Measurements from ENCODE around the gene TBX10.

TBX10 gene

DNA sequence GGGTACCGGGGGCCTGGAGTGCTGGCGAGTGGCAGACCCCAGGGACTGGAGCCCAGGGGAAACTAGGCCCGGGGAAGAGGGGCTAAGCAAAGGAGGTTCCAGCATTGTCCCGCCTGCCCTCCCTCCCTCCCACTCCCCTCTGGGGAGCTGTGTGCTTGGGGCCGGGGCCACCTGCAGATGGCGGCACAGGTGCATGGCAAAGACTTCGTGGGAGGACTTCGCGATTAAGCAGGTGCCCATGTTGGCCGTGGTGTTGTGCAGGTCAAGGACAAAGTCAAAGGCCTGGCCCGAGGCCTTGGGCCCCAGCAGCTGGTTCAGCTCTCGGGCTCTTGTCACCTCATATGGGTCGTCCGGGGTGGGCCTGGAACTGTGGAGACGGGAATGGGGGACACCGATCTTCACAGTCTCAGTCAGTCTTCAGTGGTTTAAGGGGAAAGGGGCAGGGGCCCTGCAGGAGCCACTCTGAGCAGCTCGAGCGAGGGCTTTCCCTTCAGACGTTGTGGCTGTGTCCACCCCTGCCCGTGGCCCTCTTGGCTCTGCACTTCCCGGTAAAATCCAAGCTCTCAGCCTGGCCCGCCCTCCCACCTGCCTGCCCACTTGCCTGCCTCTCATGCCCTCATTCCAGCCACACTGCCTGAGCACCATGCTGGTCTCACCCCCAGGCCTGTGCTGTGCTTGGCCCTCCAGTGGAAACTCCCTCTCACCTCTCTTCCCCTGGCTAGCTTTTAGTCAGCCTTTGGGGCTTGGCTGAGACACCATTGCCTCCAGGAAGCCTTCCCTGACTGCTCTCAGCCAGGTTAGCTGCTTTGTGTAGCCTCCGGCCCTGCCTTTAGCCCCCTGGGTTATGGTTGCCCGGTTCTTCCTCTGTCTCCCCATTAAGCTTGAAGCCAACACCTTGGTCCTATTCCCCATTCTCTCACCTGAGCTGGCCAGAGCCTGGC is 6.2 kb upstream of the TBX10 start:
- H2BK12ac ChIP-seq (ENCODE audit: low read length): peak overlapping the region; percentile 84
- H4K91ac ChIP-seq (ENCODE audit: low read depth, low read length, poor library complexity): no peak overlapping the region
- no peak overlapping the region for H4K8ac ChIP-seq (ENCODE audit: low read depth, low read length)
- peaks cover 0 to 13% of the 10 kb centered on the region in 2 donors for H3K4me1 ChIP-seq (ENCODE audit: control insufficient read depth in 2 of 2, insufficient read depth in 1 of 2, low read depth in 1 of 2, low read length in 2 of 2)
- H3K4me3 ChIP-seq (ENCODE audit: low read length in 2 of 2): no peak overlapping the region
- no peak overlapping the region for H3K4ac ChIP-seq (ENCODE audit: low read length)
- H3K27me3 ChIP-seq (ENCODE audit: control insufficient read depth in 3 of 3, insufficient read depth in 3 of 3, low read depth in 1 of 3, low read length in 3 of 3): peaks cover 0 to 5% (median 3%) of the 10 kb centered on the region in 3 experiments
- H3K27ac ChIP-seq (replicated peaks; ENCODE audit: low read length): no peak overlapping the region
- no peak for DNase-seq (ENCODE audit: low spot score)
- peaks cover 6% of the 10 kb centered on the region for H3K79me1 ChIP-seq (ENCODE audit: low read depth, low read length)
- no peak overlapping the region for H2BK120ac ChIP-seq (ENCODE audit: low read depth, low read length)
- peak overlapping the region; percentile 95 for H2BK5ac ChIP-seq (ENCODE audit: low read length)
- H3K9me3 ChIP-seq (replicated peaks in 1 of 2; ENCODE audit: control insufficient read depth in 2 of 2, insufficient read depth in 1 of 2, low read depth in 1 of 2, low read length in 2 of 2): peaks cover 0 to 5% of the 10 kb centered on the region in 2 donors
- H3K18ac ChIP-seq (ENCODE audit: low read length): peak overlapping the region; percentile 71
- peaks cover 0 to 3% of the 10 kb centered on the region in 2 donors for H3K36me3 ChIP-seq (replicated peaks in 1 of 2; ENCODE audit: control insufficient read depth in 2 of 2, insufficient read depth in 2 of 2, low read length in 2 of 2)
- peak overlapping the region; percentile 91 for H2AK5ac ChIP-seq (ENCODE audit: low read depth, low read length)
- peak overlapping the region; percentile 65 for H3K23ac ChIP-seq (ENCODE audit: low read depth, low read length, poor library complexity)
- no peak overlapping the region for H2AFZ ChIP-seq (ENCODE audit: low read length)
- H3K14ac ChIP-seq (ENCODE audit: low read length): peak overlapping the region; percentile 47
- no CpG with 5 or more reads among the region's 24 CpGs for WGBS, 2 donors (ENCODE audit: extremely low coverage in 2 of 2, insufficient read length in 2 of 2, insufficient replicate concordance in 1 of 2)
- peak overlapping the region; percentile 14 for H2BK15ac ChIP-seq (ENCODE audit: low read length)
- peak overlapping the region; percentile 44 for H3K9ac ChIP-seq (ENCODE audit: low read depth, low read length, poor library complexity)
- H3K4me2 ChIP-seq (ENCODE audit: insufficient read depth, low read length, poor library complexity, severe bottlenecking): no peak overlapping the region

DNA sequence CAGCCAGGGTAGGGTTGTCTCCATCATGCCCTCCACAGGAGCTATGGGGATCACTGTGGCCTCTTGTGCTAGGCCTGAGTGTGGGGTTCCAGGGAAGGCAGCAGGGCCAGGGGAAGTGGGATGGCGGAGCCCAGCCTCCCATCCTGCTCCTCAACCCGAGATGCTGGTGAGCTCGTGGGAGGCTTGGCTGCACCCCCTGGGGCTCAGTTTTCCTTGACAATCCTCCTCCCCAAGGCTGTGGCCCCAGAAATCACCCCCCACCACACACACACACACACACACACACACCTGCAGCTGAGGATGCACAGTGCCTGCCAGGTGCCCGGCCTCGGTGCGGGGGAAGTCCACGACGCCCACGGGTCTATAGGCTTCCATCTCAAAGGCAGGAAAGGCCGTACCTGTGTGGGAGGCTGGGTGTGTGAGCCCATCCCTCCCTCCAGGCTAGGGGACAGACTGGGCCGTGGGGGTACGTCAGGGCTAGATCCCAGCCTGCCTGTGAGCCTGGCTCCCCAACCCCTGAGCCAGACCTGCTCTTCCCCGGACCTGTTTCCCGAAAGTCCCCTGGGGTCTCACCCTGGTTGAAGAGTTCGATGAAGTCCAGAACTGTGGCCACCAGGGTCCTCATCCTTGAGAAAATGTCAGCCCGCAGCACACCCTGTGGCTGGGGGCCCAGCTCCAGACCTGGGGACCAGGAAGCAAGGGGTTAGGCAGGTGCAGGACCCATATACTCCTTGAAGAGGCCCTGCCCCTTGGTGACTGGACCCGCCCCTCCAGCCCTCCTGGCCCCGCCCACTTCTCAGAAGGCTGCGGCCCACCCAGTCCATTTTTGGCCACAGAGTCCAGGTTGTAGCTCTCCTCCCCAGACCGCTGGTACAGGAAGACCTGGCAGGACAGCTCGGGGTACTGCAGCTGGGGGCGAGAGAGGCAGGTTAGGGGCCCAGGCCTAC is 5.2 kb upstream of the TBX10 start:
- Histone ChIP-seq H2BK12ac (ENCODE audit: low read length) (peak overlapping the region; percentile 73), H3K18ac (ENCODE audit: low read length) (peak overlapping the region; percentile 71), H3K79me1 (ENCODE audit: low read depth, low read length) (peaks cover 6% of the 10 kb centered on the region), H3K4me2 (ENCODE audit: insufficient read depth, low read length, poor library complexity, severe bottlenecking) (no peak overlapping the region), H4K91ac (ENCODE audit: low read depth, low read length, poor library complexity) (no peak overlapping the region), H3K14ac (ENCODE audit: low read length) (no peak overlapping the region), H2BK15ac (ENCODE audit: low read length) (peak overlapping the region; percentile 14), H2BK120ac (ENCODE audit: low read depth, low read length) (peak overlapping the region; percentile 61), H2BK5ac (ENCODE audit: low read length) (peak overlapping the region; percentile 95), H3K9ac (ENCODE audit: low read depth, low read length, poor library complexity) (peak overlapping the region; percentile 44), H3K4ac (ENCODE audit: low read length) (no peak overlapping the region), H3K36me3 (replicated peaks in 1 of 2; ENCODE audit: control insufficient read depth in 2 of 2, insufficient read depth in 2 of 2, low read length in 2 of 2) (peaks cover 0 to 3% of the 10 kb centered on the region in 2 donors), H3K4me3 (ENCODE audit: low read length in 2 of 2) (no peak overlapping the region), H4K8ac (ENCODE audit: low read depth, low read length) (no peak overlapping the region), H2AK5ac (ENCODE audit: low read depth, low read length) (peak overlapping the region; percentile 60), H3K9me3 (replicated peaks in 1 of 2; ENCODE audit: control insufficient read depth in 2 of 2, insufficient read depth in 1 of 2, low read depth in 1 of 2, low read length in 2 of 2) (peaks cover 0 to 6% of the 10 kb centered on the region in 2 donors), H3K23ac (ENCODE audit: low read depth, low read length, poor library complexity) (peak overlapping the region; percentile 96), H3K27ac (replicated peaks; ENCODE audit: low read length) (no peak overlapping the region), H3K4me1 (ENCODE audit: control insufficient read depth in 2 of 2, insufficient read depth in 1 of 2, low read depth in 1 of 2, low read length in 2 of 2) (peaks cover 0 to 13% of the 10 kb centered on the region in 2 donors), H3K27me3 (ENCODE audit: control insufficient read depth in 3 of 3, insufficient read depth in 3 of 3, low read depth in 1 of 3, low read length in 3 of 3) (peaks cover 0 to 10% (median 3%) of the 10 kb centered on the region in 3 experiments), H2AFZ (ENCODE audit: low read length) (no peak overlapping the region)
- no CpG with 5 or more reads among the region's 22 CpGs for WGBS, 2 donors (ENCODE audit: extremely low coverage in 2 of 2, insufficient read length in 2 of 2, insufficient replicate concordance in 1 of 2)
- DNase-seq (ENCODE audit: low spot score): no peak

GRCh38 chr11:67644042-67644441 is 4.5 kb upstream of the TBX10 start:
- H3K9ac ChIP-seq (ENCODE audit: low read depth, low read length, poor library complexity): no peak overlapping the region
- no peak overlapping the region for H3K27ac ChIP-seq (replicated peaks; ENCODE audit: low read length)
- H2BK15ac ChIP-seq (ENCODE audit: low read length): no peak overlapping the region
- H3K4me2 ChIP-seq (ENCODE audit: insufficient read depth, low read length, poor library complexity, severe bottlenecking): no peak overlapping the region
- H3K36me3 ChIP-seq (replicated peaks in 1 of 2; ENCODE audit: control insufficient read depth in 2 of 2, insufficient read depth in 2 of 2, low read length in 2 of 2): no peaks in the 10 kb centered on the region
- no peak overlapping the region for H3K14ac ChIP-seq (ENCODE audit: low read length)
- H2AK5ac ChIP-seq (ENCODE audit: low read depth, low read length): peak overlapping the region; percentile 60
- H3K4ac ChIP-seq (ENCODE audit: low read length): no peak overlapping the region
- H2BK120ac ChIP-seq (ENCODE audit: low read depth, low read length): peak overlapping the region; percentile 61
- peaks cover 2% of the 10 kb centered on the region for H3K79me1 ChIP-seq (ENCODE audit: low read depth, low read length)
- H3K9me3 ChIP-seq (replicated peaks in 1 of 2; ENCODE audit: control insufficient read depth in 2 of 2, insufficient read depth in 1 of 2, low read depth in 1 of 2, low read length in 2 of 2): peaks cover 0 to 2% of the 10 kb centered on the region in 2 donors
- no peak overlapping the region for H4K8ac ChIP-seq (ENCODE audit: low read depth, low read length)
- no CpG with 5 or more reads among the region's 5 CpGs for WGBS, 2 donors (ENCODE audit: extremely low coverage in 2 of 2, insufficient read length in 2 of 2, insufficient replicate concordance in 1 of 2)
- H2BK12ac ChIP-seq (ENCODE audit: low read length): no peak overlapping the region
- peaks cover 0 to 10% (median 0%) of the 10 kb centered on the region in 3 experiments for H3K27me3 ChIP-seq (ENCODE audit: control insufficient read depth in 3 of 3, insufficient read depth in 3 of 3, low read depth in 1 of 3, low read length in 3 of 3)
- H3K4me1 ChIP-seq (ENCODE audit: control insufficient read depth in 2 of 2, insufficient read depth in 1 of 2, low read depth in 1 of 2, low read length in 2 of 2): peaks cover 2 to 12% of the 10 kb centered on the region in 2 donors
- peak overlapping the region; percentile 22 for H3K23ac ChIP-seq (ENCODE audit: low read depth, low read length, poor library complexity)
- no peak overlapping the region for H4K91ac ChIP-seq (ENCODE audit: low read depth, low read length, poor library complexity)
- H2AFZ ChIP-seq (ENCODE audit: low read length): no peak overlapping the region
- H3K4me3 ChIP-seq (ENCODE audit: low read length in 2 of 2): no peak overlapping the region
- no peak overlapping the region for H2BK5ac ChIP-seq (ENCODE audit: low read length)
- DNase-seq (ENCODE audit: low spot score): no peak
- no peak overlapping the region for H3K18ac ChIP-seq (ENCODE audit: low read length)

Data from neuronal stem cell (in vitro differentiated cells).